GM12892 (cell line): ENCODE measurements around the gene ARPC4.

Source experiments
- POLR2A ChIP-seq: IDR thresholded peaks from 2 replicates; pipeline ENCODE4 v1.6.1; 2011; ENCODE audit warnings: low read depth, low read length, control low read depth
- POLR2AphosphoS5 ChIP-seq: IDR thresholded peaks from 2 replicates; pipeline ENCODE4 v1.6.1; 2011; ENCODE audit warnings: low read depth, low read length, control low read depth
- TAF1 ChIP-seq: IDR thresholded peaks from 2 replicates; pipeline ENCODE4 v1.6.1; 2011; ENCODE audit warnings: low read depth, mild to moderate bottlenecking, control low read depth, low read length, borderline replicate concordance

DNA sequence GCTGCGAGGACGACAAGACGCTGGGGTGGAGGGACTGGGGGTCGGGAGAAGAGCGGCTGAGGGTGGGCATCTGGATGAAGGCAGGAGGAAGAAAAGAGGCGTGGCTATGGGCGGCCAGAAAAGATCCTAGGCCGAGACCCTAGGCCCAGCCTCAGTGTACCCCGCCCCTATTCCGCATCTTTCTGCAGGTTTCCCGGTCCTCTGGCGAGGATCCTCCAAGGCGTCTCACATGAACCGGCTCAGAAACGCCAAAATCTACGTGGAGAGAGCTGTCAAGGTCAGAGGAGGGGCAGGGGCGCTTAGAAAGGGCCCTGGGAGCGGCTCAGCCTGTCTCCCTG lies 17.5 kb downstream of the ARPC4 start:
- TF ChIP-seq POLR2A (no peak), POLR2AphosphoS5 (no peak), TAF1 (no peak)
